Motor neuron (in vitro differentiated cells): Measurements from ENCODE around the gene NPAS3. TPM values are rescaled to one million over a fixed set of nuclear protein-coding genes. Genes with fewer than 3 reads are reported as not detected.

ENCODE experiments used
- ATAC-seq, 8 experiments: fragments of 200-7000 bp; cut with Tn5 transposase; replicated peaks in 6 of 8; 2 replicates each; pipeline ENCODE4 v1.8.0; 2021; ENCODE audit warnings: mild to moderate bottlenecking in 8 of 8, moderate library complexity in 8 of 8
- H3K27ac ChIP-seq, 2 donors: fragments of 250-450 bp; sonication (Bioruptor Pico); 2 replicates each; pipeline ENCODE4 v1.9.0; 2021; ENCODE audit warnings: antibody characterized with exemption in 2 of 2, mild to moderate bottlenecking in 2 of 2, moderate library complexity in 1 of 2
- H3K4me1 ChIP-seq, 2 donors: fragments of 250-450 bp; sonication (Bioruptor Pico); replicated peaks in 1 of 2; 2 replicates each; pipeline ENCODE4 v1.6.1; 2021; ENCODE audit warnings: antibody characterized with exemption in 2 of 2, mild to moderate bottlenecking in 2 of 2, moderate library complexity in 1 of 2
- H3K4me3 ChIP-seq, 5 donors: fragments of 250-450 bp; sonication (Bioruptor Pico); 2 replicates each; pipeline ENCODE4 v1.9.0; 2021; ENCODE audit warnings: antibody characterized with exemption in 5 of 5, mild to moderate bottlenecking in 5 of 5, moderate library complexity in 4 of 5
- WGBS, 10 experiments: fragments of 450-650 bp; shearing (Covaris generic); methylation state at CpG; one replicate each; pipeline ENCODE4 v1.0.0; 2022; 5-methylcytosine and 5-hydroxymethylcytosine counted together
- in situ Hi-C, 9 experiments: fragments of 400-800 bp; cut with MboI; loops; one replicate each; pipeline ENCODE4 v1.15.0; 2021; ENCODE audit warnings: low sequenced_read_pairs in 9 of 9, low pct_unique_long_range_greater_than_20kb in 2 of 9; ENCODE audit not compliant: unreplicated experiment in 9 of 9
- total RNA-seq, 8 experiments: library from RNA; unstranded; fragments of 300-600 nt; gene quantifications; 2 replicates each; pipeline versions ENCODE4 v1.2.3 to v1.2.4, GENCODE V29; 2022

The NPAS3 gene
- total RNA-seq, 8 experiments from 2014 or later: 0.22 to 45.8 (median 11.7) TPM; not detected in 1

DNA sequence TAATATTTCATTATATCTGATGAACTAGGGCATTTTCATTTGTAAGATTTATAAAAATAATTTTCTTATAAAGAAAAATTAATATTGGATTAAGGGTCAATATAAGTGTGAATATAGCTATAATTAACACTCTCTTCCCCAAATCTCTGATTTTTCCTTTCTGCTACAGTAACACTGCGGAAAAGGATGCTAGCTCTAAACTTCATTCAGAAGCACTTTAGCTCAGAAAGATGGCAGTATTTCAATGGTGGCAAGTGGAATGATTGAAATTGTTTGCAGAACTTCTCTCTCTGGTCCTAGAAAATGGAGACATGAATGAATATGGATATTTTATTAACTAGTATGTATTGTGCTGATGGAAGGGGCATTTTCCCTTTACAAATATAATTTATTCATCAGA lies 8.4 kb downstream of the NPAS3 start:
- no peak overlapping the region for H3K27ac ChIP-seq
- no peak overlapping the region for H3K4me3 ChIP-seq
- no peak for ATAC-seq
- H3K4me1 ChIP-seq: peaks cover 29 to 36% of the 10 kb centered on the region in 2 donors
- in situ Hi-C loops: loop anchor here in 3 of 9 experiments (25.0 kb wide), 2 partner anchors 360 to 840 kb away; no protein-coding TSS in a partner anchor
- WGBS, 10 experiments: 88 to 100% (median 100%) methylated on average over 1 of the region's 1 CpG; no CpG with 5 or more reads in 1 of the 10 experiments

DNA sequence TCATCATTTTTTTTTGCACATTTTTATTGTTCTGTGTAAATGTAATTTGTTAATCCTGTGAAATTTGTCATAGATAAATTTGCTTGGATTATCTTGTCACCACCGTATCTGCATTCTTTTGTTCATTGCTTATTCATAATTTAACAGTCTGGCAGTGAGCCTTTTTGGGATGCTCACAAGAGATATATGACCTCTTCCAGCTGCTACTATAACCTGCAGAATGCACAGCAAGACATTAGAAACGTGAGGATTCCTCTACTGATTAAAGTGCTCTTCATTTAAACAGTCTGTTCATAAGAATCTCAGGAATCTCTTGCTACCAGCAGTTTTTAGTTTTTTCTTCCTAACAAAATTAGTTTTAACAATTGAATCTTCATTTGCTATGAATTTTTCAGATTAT lies 9.1 kb downstream of the NPAS3 start:
- Histone ChIP-seq H3K4me1 (peaks cover 29 to 36% of the 10 kb centered on the region in 2 donors), H3K4me3 (no peak overlapping the region), H3K27ac (no peak overlapping the region)
- in situ Hi-C loops: loop anchor here in 3 of 9 experiments (25.0 kb wide), 2 partner anchors 360 to 840 kb away; no protein-coding TSS in a partner anchor
- 0 to 36% (median 10%) methylated on average over 1 to 2 of the region's 2 CpGs; no CpG with 5 or more reads in 1 of the 10 experiments for WGBS, 10 experiments
- peak in 6 of 8 experiments; percentile 25 to 86 (median 42) for ATAC-seq

- peaks cover 29 to 36% of the 10 kb centered on the region in 2 donors for H3K4me1 ChIP-seq
- no peak overlapping the region for H3K27ac ChIP-seq
- H3K4me3 ChIP-seq: no peak overlapping the region
- peak in 3 of 8 experiments; percentile 21 to 63 (median 22) for ATAC-seq
- in situ Hi-C loops: no loop called here
- WGBS, 10 experiments: 50 to 93% (median 85%) methylated on average over 1 to 2 of the region's 2 CpGs; no CpG with 5 or more reads in 4 of the 10 experiments
Measured at GRCh38 chr14:32950584-32950983, 11.9 kb downstream of the NPAS3 start.

DNA sequence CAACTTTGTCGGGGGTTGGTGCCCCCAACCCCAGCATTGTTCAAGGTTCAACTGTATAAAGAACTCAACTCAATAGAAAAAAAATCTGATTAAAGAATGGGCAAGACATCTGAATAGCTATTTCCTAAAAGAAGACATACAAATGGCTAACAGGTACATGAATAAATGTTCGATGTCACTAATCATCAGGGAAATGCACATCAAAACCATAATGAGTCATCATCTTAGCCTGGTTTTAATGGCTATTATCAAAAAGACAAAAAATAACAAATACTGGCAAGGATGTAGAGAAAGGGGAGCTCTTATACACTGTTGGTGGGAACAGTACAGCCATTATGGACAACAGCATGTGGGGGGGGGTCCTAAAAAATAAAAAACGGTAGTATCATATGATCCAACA lies 28.7 kb downstream of the NPAS3 start:
- no peak for ATAC-seq
- no peak overlapping the region for H3K4me3 ChIP-seq
- 44 to 100% (median 92%) methylated on average over 2 to 3 of the region's 3 CpGs; no CpG with 5 or more reads in 1 of the 10 experiments for WGBS, 10 experiments
- H3K27ac ChIP-seq: no peak overlapping the region
- in situ Hi-C loops: no loop called here
- no peaks in the 10 kb centered on the region for H3K4me1 ChIP-seq

GRCh38 chr14:32968972-32969544 lies 30.4 kb downstream of the NPAS3 start:
- no peak overlapping the region for H3K27ac ChIP-seq
- in situ Hi-C loops: no loop called here
- WGBS, 10 experiments: 13 to 100% (median 100%) methylated on average over 1 to 2 of the region's 2 CpGs; no CpG with 5 or more reads in 3 of the 10 experiments
- ATAC-seq: peak in 1 of 8 experiments; percentile 39
- no peak overlapping the region for H3K4me3 ChIP-seq
- no peaks in the 10 kb centered on the region for H3K4me1 ChIP-seq

DNA sequence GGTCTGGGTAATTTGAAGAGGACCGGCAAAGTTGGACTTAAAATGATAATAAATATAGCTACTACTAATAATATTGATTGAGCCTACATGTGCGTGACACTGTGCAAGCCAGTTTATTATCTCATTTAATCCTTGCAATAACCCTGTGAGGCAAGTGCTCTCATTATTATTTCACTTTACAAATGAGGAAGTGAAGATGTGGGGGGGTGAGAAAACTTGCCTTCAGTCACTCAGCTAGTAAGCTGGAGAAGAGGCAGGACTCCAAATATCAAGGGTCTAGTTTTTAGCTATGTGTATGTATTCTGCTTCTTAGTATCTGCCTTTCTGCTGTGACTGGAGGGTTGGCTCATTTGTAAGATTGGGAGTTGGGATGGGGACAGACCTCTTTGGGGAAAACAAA lies 39.2 kb downstream of the NPAS3 start:
- Histone ChIP-seq H3K4me3 (no peak overlapping the region), H3K4me1 (peaks cover 0 to 3% of the 10 kb centered on the region in 2 donors), H3K27ac (no peak overlapping the region)
- 17 to 100% (median 98%) methylated on average over 1 to 2 of the region's 2 CpGs for WGBS, 10 experiments
- ATAC-seq: no peak
- in situ Hi-C loops: loop anchor here in 1 of 9 experiments (25.0 kb wide), 1 partner anchor 391 kb away; no protein-coding TSS in a partner anchor

DNA sequence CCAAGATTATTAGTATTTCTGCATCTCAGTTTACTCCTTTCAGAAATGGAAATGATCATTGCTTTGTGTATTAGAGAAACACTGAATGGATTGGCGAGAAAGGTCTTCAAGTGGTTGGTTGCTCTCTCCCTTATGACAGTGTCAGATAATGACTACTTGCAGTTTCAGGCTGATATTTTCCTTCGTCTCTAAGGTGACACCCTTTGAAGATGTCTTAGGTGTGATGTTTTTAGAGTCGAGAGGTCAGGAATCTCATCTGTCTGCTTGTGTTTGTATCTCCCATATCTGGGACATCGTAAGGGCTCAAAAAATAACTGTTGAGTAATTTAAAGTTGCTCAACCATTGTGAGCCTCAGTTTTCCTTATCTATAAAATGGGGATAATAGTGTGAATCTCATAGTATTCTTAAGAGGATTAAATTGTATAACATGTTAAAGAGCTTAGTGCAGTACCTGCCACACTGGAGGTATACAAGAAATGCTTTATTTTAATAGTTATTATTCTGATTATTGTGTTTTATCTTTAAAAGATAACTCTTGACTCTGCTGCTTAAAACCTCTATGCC lies 40.1 kb downstream of the NPAS3 start:
- in situ Hi-C loops: loop anchor here in 1 of 9 experiments (25.0 kb wide), 1 partner anchor 391 kb away; no protein-coding TSS in a partner anchor
- 67 to 100% (median 96%) methylated on average over 1 to 4 of the region's 4 CpGs; no CpG with 5 or more reads in 1 of the 10 experiments for WGBS, 10 experiments
- H3K4me3 ChIP-seq: no peak overlapping the region
- no peak for ATAC-seq
- H3K27ac ChIP-seq: no peak overlapping the region
- H3K4me1 ChIP-seq: peaks cover 0 to 3% of the 10 kb centered on the region in 2 donors

DNA sequence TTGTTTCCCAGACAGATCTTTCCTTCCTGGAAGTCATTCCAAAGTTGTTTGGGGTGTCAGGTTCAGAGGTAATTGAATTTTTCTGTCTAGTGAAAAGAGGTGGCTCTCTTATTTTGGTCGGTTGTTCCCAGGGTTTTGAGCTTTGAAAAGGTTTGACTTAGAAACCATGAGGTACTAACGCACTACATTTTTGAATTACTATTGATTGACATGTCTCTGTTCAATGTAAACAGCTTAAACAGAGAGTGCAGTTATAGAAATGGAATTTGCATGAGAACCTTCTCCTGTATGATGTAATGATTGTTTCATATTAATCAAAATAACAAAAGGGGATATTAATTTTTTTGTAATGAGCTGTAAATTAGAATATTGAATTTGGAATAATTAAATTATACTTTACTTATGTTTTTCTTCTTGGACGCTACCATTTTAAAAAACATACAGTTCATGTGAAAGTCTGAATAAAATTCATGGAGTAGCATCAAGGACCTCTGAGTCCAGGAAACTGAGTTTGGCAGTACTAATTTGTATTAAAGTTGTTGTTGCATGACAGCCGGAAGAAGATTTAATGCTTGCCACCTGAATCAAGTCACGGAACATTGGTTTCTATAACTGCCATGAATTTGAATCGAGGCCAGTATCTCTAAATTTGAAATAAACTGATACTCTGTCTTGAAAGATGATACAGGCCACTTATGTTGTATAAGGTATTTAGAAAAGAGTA lies 41.7 kb downstream of the NPAS3 start:
- H3K27ac ChIP-seq: no peak overlapping the region
- 61 to 100% (median 85%) methylated on average over 1 to 6 of the region's 6 CpGs for WGBS, 10 experiments
- in situ Hi-C loops: loop anchor here in 1 of 9 experiments (25.0 kb wide), 1 partner anchor 393 kb away; no protein-coding TSS in a partner anchor
- no peak overlapping the region for H3K4me3 ChIP-seq
- H3K4me1 ChIP-seq: peaks cover 8 to 16% of the 10 kb centered on the region in 2 donors
- no peak for ATAC-seq

DNA sequence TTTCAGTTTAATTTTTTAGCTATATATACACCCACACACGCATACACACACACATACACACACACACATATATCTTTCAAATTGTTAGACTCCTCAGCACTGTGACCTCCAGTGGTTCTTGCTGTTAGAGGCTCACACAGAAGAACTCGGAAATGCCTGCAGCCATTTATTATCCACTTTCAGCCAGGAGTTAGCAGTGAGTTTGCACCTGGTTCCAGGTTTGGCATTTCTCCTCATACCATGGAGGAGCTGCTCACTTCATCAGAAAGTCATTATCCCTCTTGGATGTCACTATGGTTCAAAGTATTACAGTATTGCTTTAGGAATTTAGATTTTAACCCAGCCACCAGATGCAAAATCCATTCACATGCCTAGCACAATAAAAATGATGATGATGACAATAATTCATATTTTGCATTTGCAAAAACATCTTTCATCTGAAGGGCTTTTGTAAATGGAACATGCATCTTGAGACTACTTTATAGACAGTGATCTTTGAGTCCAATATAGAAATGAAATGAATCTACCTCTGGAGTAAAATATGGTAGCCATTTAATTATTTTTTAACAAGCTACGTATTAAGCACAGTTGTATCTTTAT lies 42.3 kb downstream of the NPAS3 start:
- in situ Hi-C loops: loop anchor here in 1 of 9 experiments (25.0 kb wide), 1 partner anchor 394 kb away; no protein-coding TSS in a partner anchor
- Histone ChIP-seq H3K4me1 (peaks cover 12 to 23% of the 10 kb centered on the region in 2 donors), H3K4me3 (no peak overlapping the region), H3K27ac (no peak overlapping the region)
- ATAC-seq: peak in 1 of 8 experiments; percentile 15
- 47 to 100% (median 70%) methylated on average over 1 to 3 of the region's 3 CpGs for WGBS, 10 experiments

DNA sequence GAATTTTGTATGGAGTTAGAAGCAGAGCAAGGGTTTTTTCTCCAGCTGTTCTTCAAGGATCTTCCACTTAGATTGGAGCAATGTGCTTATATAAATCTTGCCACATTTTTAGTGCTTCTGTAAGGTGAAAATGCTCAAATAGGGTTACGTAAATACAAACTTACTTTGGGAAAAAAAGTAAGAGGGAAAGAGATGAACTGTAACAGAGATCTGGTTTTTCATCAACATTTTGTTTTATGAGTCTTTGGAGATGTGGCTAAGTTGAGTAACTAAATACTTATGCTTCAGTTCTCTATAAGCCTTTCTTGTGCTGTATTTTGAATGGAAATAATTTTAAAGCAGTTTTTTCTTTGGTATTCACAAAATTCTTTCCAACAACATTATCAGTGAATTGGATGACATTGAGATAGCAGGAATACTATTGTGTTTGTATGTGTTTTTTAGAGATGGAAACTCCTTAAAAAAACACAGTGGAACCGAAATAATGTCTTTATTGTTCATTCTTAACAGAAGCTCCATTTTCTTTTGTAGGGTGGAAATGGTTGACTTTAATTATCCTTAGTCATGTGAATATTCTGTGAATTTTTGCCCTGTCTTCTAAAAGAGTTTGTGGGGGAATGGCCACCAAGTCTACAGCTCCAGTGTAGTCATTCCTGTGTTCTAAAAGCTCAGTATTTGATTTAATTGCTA lies 45.7 kb downstream of the NPAS3 start:
- no peak overlapping the region for H3K4me3 ChIP-seq
- no peak overlapping the region for H3K27ac ChIP-seq
- ATAC-seq: no peak
- peaks cover 18 to 41% of the 10 kb centered on the region in 2 donors for H3K4me1 ChIP-seq
- in situ Hi-C loops: loop anchor here in 1 of 9 experiments (25.0 kb wide), 1 partner anchor 397 kb away; no protein-coding TSS in a partner anchor
- WGBS, 10 experiments: 62 to 100% (median 95%) methylated on average over 1 to 2 of the region's 2 CpGs

GRCh38 chr14:32985866-32986265 lies 47.2 kb downstream of the NPAS3 start:
- 52 to 100% (median 82%) methylated on average over 1 to 8 of the region's 8 CpGs for WGBS, 10 experiments
- Histone ChIP-seq H3K4me3 (peak overlapping the region in 1 of 5 donors; percentile 1), H3K4me1 (peaks cover 18 to 41% of the 10 kb centered on the region in 2 donors), H3K27ac (peak overlapping the region; percentile 52 to 63)
- ATAC-seq: peak in 5 of 8 experiments; percentile 41 to 75 (median 59)
- in situ Hi-C loops: loop anchor here in 1 of 9 experiments (25.0 kb wide), 1 partner anchor 399 kb away; no protein-coding TSS in a partner anchor
